Testis (tissue), 3 donors: ENCODE data around the gene RGPD6. TPM values are rescaled to one million over a fixed set of nuclear protein-coding genes. Genes with fewer than 3 reads are reported as not detected.
"Not testable (repeated sequence)": the region's sequence is repeated elsewhere in the genome, so short reads cannot be mapped to it uniquely, and the experiment has no call there.

Source experiments
- DNase-seq: peaks from one replicate; pipeline ENCODE4 v3.0.0-alpha.2; 2019
- H3K27ac ChIP-seq, 2 donors: fragments of 200-600 bp; sonication (generic); one replicate each; pipeline ENCODE4 v1.5.1; 2019
- H3K27me3 ChIP-seq: fragments of 200-600 bp; sonication (generic); one replicate; pipeline ENCODE4 v1.5.1; 2019
- H3K36me3 ChIP-seq: fragments of 200-600 bp; sonication (generic); one replicate; pipeline ENCODE4 v1.5.1; 2017; ENCODE audit warnings: low read depth; ENCODE audit errors: missing control alignments
- H3K4me1 ChIP-seq: fragments of 200-600 bp; sonication (generic); one replicate; pipeline ENCODE4 v1.5.1; 2019
- H3K4me3 ChIP-seq, 2 donors: fragments of 200-600 bp; sonication (generic); one replicate each; pipeline ENCODE4 v1.5.1; 2017 to 2019
- H3K9me3 ChIP-seq: fragments of 200-600 bp; sonication (generic); one replicate; pipeline ENCODE4 v1.5.1; 2017
- WGBS, 2 donors: methylation state at CpG; one replicate each; pipeline ENCODE4 v1.1.5; 2018; 5-methylcytosine and 5-hydroxymethylcytosine counted together
- intact Hi-C: fragments of 100-400 bp; cut with DNase I; formaldehyde crosslinking; loops from one replicate; pipeline ENCODE4 v1.15.1; 2023; ENCODE audit warnings: low total_unique reads
- polyA plus RNA-seq: library from polyadenylated mRNA; stranded (reverse); fragments of 350-450 nt; fragmentation: Illumina TruSeq; extraction: RNeasy Lipid Tissue Mini Kit (QIAGEN cat#74804); gene quantifications from one replicate; pipeline ENCODE4 v1.2.3, GENCODE V29; 2014; ENCODE audit warnings: low read depth, low replicate concordance; ENCODE audit not compliant: insufficient read depth
- small RNA-seq, 2 donors: library from RNA; depleted of rRNA; stranded (forward); fragments of <200 nt; gene quantifications; one replicate each; pipeline ENCODE3, GENCODE V24; 2016
- total RNA-seq, 2 donors: library from RNA; depleted of rRNA; stranded (reverse); fragments of >200 nt; gene quantifications; one replicate each; pipeline ENCODE4 v1.2.3, GENCODE V29; 2016

Gene RGPD6
- total and polyA plus RNA-seq, 3 donors from 2014 or later, result 54.1 to 161 (median 102) TPM

DNA sequence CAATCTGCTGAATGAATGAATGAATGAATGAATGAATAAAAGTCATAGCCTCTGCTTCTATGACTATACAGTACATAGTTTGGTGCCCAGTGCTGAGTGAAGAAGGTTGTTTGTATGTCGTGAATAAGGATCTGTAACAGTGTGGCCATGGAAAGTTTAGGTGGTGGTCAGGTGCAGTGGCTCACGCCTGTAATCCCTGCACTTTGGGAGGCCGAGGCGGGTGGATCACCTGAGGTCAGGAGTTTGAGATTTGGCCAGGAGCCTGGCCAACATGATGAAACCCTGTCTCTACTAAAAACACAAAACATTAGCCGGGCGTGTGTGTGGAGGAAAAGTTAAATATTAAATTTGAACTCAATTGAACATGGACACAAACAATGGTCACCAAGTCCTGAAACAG lies 100.1 kb downstream of the RGPD6 start:
- H3K36me3 ChIP-seq, DNase-seq, intact Hi-C loops, H3K9me3 ChIP-seq, H3K4me1 ChIP-seq, H3K27ac ChIP-seq, H3K4me3 ChIP-seq, H3K27me3 ChIP-seq: not testable (repeated sequence)
- WGBS, 2 donors, result no CpG with 5 or more reads among the region's 6 CpGs

DNA sequence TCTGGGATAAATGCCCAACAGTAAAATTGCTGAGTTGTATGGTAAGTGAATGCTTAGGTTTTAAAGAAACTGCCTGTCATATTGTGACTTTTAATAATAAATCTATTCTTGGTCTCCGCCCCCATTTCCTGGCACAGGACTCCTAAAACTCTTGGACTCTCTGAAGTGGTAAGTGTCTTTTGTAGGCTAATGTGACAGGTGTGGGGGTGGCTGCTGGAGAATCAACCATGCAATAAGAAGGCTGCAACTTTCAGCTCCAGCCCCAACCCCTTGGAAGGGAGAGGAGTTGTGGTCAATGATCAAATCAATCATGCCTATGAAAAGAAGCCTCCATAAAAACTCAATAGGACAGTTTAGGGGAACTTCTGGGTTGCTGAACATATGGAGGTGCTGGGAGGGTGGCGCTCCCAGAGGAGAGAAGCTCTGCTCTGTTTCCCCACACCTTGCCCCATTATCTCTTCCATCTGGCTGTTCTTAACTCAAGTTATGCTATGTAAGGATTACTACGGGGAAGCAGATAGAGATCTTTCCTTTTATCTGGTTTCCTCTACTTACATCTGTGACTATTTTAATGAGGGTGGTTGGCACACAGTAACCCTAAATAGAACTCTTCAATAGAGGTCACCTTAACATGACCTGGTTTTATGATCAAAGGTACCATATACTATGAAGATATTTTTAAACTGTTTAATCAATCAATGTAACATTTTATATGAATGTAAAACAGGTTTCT lies 101.2 kb downstream of the RGPD6 start:
- H3K4me3 ChIP-seq, H3K27ac ChIP-seq, DNase-seq, H3K27me3 ChIP-seq, intact Hi-C loops, H3K4me1 ChIP-seq, H3K36me3 ChIP-seq, H3K9me3 ChIP-seq: not testable (repeated sequence)
- WGBS, 2 donors, result no CpG with 5 or more reads among the region's 3 CpGs

GRCh38 chr2:110474898-110475297 lies 102.1 kb downstream of the RGPD6 start:
- H3K9me3 ChIP-seq, intact Hi-C loops, DNase-seq, H3K27me3 ChIP-seq, H3K27ac ChIP-seq, H3K4me1 ChIP-seq, H3K4me3 ChIP-seq, H3K36me3 ChIP-seq: not testable (repeated sequence)
- no CpG with 5 or more reads among the region's 4 CpGs for WGBS, 2 donors

DNA sequence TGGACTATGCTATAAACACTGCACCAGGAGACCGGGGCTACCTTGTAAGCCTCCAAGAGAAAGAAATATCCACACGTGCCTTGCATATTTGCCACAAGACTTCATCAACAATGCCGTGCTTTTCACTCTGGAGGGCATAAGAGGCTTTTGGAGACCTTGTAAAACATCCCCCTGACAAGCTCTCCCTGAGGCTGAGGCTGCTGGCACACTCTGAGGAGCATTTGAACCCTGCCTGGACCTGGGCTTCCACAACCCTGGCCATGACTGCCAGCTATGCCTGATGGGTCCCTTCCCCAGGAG lies 104.0 kb downstream of the RGPD6 start:
- H3K4me3 ChIP-seq, intact Hi-C loops, H3K9me3 ChIP-seq, H3K4me1 ChIP-seq, H3K27ac ChIP-seq, DNase-seq, H3K36me3 ChIP-seq, H3K27me3 ChIP-seq: not testable (repeated sequence)
- no CpG with 5 or more reads among the region's 3 CpGs for WGBS, 2 donors

DNA sequence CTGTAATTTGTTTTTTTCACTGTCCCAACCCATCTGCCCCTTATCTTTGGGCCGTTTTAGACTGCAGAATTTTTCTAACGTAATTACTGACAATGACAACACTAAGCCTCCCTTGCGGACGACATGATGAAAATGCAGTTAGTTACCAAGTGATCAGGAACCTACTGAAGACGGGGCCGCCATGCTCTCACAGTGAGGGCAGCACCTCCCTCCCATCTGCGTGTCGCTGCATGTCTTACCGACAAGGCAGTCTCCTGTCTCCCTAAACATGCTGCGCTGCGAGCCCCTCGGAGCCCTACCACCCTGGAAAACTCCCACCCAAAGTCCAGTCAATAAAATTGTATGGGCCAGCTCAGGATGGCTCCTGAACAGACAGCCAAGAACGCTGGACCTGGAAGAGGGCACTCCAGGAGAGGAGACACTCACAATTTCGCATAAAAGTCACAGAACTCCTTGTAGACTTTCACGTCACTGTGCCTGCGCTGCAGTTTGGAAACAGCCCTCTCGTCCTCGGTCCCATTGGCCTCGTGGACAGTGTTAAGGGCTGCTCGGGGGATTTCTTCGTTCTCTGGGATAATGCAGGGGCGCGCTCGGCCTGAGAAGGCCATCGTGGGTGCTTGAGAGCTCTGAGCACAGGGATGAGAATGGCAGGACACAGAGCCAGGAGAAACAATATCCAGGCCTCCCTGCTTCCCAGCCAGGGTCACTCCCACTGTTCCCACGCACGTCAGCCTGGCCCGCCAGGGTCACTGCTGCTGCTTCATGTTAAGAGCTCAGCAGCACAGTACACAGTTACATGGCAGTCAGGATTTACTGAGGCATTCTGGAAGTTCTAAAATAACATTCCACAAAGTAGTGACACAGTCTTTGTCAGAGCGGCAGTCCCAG lies 104.6 kb downstream of the RGPD6 start, which contains the start of gene LIMS4:
LIMS4 (minus strand) TSS at position 646 of the 888 bp plus-strand sequence; CDS start at position 608, 38 bp downstream.
- DNase-seq, H3K27ac ChIP-seq, intact Hi-C loops, H3K9me3 ChIP-seq, H3K36me3 ChIP-seq, H3K4me3 ChIP-seq, H3K27me3 ChIP-seq, H3K4me1 ChIP-seq: not testable (repeated sequence)
- WGBS, 2 donors, result no CpG with 5 or more reads among the region's 29 CpGs

DNA sequence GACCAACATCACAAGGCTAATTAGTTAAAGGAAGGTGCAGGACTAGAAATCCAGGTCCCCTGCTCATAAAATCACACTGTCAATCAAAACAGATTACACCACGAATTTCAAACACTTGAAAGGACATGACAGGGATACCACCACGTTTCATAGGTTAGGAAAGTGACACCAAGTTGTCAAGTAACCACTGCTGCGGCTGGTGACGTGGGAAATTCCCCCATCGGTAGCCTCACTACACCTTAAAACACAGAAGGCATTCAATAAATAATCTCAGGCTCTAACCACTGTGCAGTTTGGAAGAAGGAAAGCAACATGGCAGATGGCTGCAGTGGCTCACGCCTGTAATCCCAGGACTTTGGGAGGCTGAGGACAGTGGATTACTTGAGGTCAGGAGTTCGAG lies 108.1 kb downstream of the RGPD6 start:
- intact Hi-C loops, DNase-seq, H3K27ac ChIP-seq, H3K4me3 ChIP-seq, H3K4me1 ChIP-seq, H3K27me3 ChIP-seq, H3K9me3 ChIP-seq, H3K36me3 ChIP-seq: not testable (repeated sequence)
- WGBS, 2 donors, result no CpG with 5 or more reads among the region's 7 CpGs

DNA sequence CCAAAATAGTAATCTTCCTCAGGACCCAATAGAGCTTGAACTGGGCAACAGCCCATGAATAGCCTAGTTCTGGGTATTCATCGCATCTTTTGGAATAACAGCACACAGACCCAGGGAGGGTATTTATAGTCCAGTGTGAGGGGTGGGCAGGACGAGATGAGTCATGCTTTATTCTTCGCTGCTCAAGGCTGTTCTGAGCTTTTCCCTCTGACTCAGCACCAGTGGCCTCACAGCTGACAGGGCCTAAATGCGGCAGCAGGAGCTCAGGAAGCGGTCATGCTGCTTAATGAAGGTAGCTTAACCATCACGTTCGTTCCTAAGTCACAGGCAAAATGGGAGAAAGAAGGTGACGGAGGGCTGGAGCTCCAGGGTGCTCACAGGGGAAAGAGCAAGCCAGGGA lies 111.7 kb downstream of the RGPD6 start:
- DNase-seq, intact Hi-C loops, H3K36me3 ChIP-seq, H3K9me3 ChIP-seq, H3K4me3 ChIP-seq, H3K27me3 ChIP-seq, H3K27ac ChIP-seq, H3K4me1 ChIP-seq: not testable (repeated sequence)
- WGBS, 2 donors, result no CpG with 5 or more reads among the region's 8 CpGs

Small RNA genes lying within 50 kb of the gene (small RNA-seq; reads per million reads assigned to genes)
- gene AC108938.1, result 0 reads per million in 2 donors

Other genes with a start within 250 kb of the RGPD6 start
- gene LIMS4, start 104.4 kb downstream of the RGPD6 start, total RNA-seq, result 10 to 100 TPM; 11.2 to 33.0 TPM
- 4.7 TPM for gene LIMS4, start 104.4 kb downstream of the RGPD6 start, polyA plus RNA-seq
- gene BUB1, start 100.8 kb upstream of the RGPD6 start, total RNA-seq, result 10 to 100 TPM; 50.5 to 72.9 TPM
- gene BUB1, start 100.8 kb upstream of the RGPD6 start, polyA plus RNA-seq, result 70.0 TPM
- gene ACOXL, start 155.4 kb upstream of the RGPD6 start, total RNA-seq, result 1 to 10 TPM; 5.3 to 7.9 TPM
- 4.9 TPM for gene ACOXL, start 155.4 kb upstream of the RGPD6 start, polyA plus RNA-seq